ENCODE data around the gene CLIC3. TPM values are rescaled to one million over a fixed set of nuclear protein-coding genes. Genes with fewer than 3 reads are reported as not detected.

The CLIC3 gene
- total RNA-seq, 1 donor from 2014 or later, result not detected

DNA sequence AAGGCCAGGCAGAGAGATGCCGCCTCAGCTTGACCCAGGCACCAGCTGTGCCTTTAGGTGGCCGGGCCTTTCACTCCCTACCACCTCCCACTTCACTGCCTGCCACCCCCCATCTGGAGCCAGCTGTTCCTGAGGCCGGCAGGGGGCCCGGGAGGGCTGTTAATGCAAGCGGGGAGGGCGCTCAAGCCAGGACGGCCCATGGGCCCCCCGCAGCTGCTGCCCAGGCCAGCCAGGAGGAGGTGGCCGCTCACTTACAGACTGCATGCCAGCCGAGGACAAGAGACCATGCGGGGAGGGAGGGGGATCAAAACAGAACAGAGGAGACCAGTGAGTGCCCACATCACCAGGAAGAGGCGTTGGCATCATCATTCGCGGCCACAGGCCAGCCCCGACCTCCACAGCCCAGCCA, 27.2 kb upstream of the CLIC3 start:
- TF ChIP-seq, protein P1, sequence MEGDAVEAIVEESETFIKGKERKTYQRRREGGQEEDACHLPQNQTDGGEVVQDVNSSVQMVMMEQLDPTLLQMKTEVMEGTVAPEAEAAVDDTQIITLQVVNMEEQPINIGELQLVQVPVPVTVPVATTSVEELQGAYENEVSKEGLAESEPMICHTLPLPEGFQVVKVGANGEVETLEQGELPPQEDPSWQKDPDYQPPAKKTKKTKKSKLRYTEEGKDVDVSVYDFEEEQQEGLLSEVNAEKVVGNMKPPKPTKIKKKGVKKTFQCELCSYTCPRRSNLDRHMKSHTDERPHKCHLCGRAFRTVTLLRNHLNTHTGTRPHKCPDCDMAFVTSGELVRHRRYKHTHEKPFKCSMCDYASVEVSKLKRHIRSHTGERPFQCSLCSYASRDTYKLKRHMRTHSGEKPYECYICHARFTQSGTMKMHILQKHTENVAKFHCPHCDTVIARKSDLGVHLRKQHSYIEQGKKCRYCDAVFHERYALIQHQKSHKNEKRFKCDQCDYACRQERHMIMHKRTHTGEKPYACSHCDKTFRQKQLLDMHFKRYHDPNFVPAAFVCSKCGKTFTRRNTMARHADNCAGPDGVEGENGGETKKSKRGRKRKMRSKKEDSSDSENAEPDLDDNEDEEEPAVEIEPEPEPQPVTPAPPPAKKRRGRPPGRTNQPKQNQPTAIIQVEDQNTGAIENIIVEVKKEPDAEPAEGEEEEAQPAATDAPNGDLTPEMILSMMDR (IDR thresholded peaks at IDR 0.05), result no peak
- DNase-seq, result no peak
- ATAC-seq (ENCODE audit: low read depth), result no peak
- Mint-ChIP-seq H3K4me1 (peaks cover 18% of the 10 kb centered on the region), H3K27ac (no peak overlapping the region), H3K4me3 (no peak overlapping the region), H3K9me3 (no peaks in the 10 kb centered on the region), H3K36me3 (ENCODE audit: low read depth) (peaks cover 2% of the 10 kb centered on the region), H3K27me3 (no peaks in the 10 kb centered on the region)
- POLR2A ChIA-PET, result no interaction called here
- intact Hi-C loops (cut with micrococcal nuclease), result no loop called here
- CTCF ChIA-PET, result no interaction called here

DNA sequence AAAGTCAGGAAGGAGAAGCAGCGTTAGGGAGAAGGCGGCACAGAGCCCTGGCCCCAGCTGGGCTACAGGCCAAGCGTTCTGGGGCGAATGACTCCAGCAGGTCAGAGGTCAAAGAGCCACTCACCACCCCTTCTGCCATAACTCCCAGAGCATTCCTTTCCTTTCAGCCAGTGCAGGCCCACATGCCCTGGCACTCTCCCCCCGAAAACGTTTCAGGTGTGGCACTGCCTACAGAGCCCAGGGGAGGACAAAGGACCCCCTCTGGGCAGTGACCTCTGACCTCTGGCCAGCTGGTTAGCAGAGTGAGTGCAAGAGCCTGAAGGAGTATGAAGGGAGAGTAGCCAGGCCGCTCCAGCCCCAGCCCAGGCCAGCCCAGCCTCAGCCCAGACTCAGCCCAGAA, 26.8 kb upstream of the CLIC3 start:
- H3K9me3 Mint-ChIP-seq, result no peaks in the 10 kb centered on the region
- intact Hi-C loops (cut with micrococcal nuclease), result no loop called here
- peaks cover 18% of the 10 kb centered on the region for H3K4me1 Mint-ChIP-seq
- no peak overlapping the region for H3K4me3 Mint-ChIP-seq
- ATAC-seq (ENCODE audit: low read depth) (no peak), DNase-seq (no peak)
- POLR2A ChIA-PET, result no interaction called here
- H3K36me3 Mint-ChIP-seq (ENCODE audit: low read depth), result peaks cover 2% of the 10 kb centered on the region
- no peaks in the 10 kb centered on the region for H3K27me3 Mint-ChIP-seq
- CTCF ChIA-PET, result no interaction called here
- TF ChIP-seq, protein P1 (IDR thresholded peaks at IDR 0.05), result no peak
- no peak overlapping the region for H3K27ac Mint-ChIP-seq

DNA sequence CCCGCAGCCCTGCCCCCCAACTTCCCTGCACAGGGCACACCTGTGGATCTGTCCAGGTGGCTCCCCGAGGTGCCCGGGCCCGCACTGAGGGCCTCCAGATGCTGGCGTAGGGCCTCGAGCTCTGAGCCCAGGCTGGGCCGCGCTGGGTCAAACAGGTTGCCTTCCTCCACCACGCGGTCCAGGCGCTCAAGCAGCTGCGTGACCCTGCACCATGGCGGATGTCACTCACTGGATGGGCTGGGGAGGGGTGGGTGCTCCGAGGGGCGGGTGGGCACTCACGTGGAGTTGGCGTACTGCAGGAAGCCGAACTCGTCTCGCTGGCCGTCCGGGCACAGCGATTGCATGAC, 26.3 kb upstream of the CLIC3 start:
- Mint-ChIP-seq H3K27ac (no peak overlapping the region), H3K4me3 (no peak overlapping the region), H3K27me3 (no peaks in the 10 kb centered on the region), H3K4me1 (peaks cover 18% of the 10 kb centered on the region), H3K36me3 (ENCODE audit: low read depth) (peaks cover 2% of the 10 kb centered on the region), H3K9me3 (no peaks in the 10 kb centered on the region)
- TF ChIP-seq, protein P1 (IDR thresholded peaks at IDR 0.05), result no peak
- POLR2A ChIA-PET, result no interaction called here
- ATAC-seq (ENCODE audit: low read depth) (no peak), DNase-seq (no peak)
- intact Hi-C loops (cut with micrococcal nuclease), result no loop called here
- CTCF ChIA-PET, result no interaction called here

DNA sequence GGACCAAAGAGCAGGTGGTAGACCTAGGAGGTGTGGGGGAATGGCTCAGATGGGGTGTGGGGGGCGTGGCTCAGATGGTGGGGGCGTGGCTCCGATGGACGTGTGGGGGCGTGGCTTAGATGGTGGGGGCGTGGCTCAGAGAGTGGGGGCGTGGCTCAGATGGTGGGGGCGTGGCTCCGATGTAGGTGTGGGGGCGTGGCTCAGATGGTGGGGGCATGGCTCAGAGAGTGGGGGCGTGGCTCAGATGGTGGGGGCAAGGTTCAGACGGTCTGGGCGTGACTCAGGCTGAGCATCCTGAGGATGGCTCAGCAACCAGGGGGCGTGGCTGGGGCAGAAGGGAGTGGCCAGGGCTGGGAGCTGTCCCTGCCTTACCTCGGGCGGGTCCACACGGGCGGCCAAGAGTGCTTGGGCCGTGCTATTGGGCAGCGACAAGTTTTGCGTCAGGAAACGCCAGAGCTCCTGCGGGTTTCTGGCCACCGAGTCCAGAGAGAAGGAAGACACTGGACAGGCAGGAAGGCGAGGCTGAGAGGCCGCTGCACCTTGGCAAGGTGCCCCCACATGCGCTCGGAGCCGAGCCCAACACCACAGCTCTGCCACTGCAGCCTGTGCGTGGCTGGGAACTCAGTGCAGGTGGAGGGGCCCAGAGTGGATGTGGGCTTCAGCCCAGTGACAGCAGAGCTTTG, 25.8 kb upstream of the CLIC3 start:
- no peak for DNase-seq
- TF ChIP-seq, protein P1 (IDR thresholded peaks at IDR 0.05), result no peak
- CTCF ChIA-PET, result no interaction called here
- Mint-ChIP-seq H3K27me3 (no peaks in the 10 kb centered on the region), H3K4me3 (no peak overlapping the region), H3K27ac (no peak overlapping the region), H3K36me3 (ENCODE audit: low read depth) (peaks cover 2% of the 10 kb centered on the region), H3K4me1 (peaks cover 15% of the 10 kb centered on the region), H3K9me3 (no peaks in the 10 kb centered on the region)
- POLR2A ChIA-PET, result no interaction called here
- peak; percentile 71 for ATAC-seq (ENCODE audit: low read depth)
- intact Hi-C loops (cut with micrococcal nuclease), result no loop called here

DNA sequence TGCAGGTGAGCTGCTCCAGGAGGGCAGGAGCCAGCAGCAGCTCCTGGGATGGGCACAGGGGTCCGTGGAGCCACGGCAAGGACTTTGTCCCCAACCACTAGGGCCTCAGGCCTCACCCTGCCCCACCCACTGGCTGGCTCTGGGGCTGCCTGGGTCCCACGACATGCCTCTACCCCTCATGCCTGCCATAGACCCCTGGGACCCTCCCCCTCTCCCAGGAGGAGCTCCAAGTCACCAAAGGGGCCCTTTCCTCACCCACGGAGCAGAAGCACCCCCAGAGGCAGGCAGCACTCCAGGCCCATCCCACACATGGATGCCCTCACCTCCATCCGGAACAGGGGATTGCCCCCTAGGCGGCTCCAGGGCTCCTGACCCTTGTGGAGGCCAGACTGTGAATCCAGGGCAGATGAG, 25.2 kb upstream of the CLIC3 start:
- ChIA-PET POLR2A (no interaction called here), CTCF (interaction anchor here (1.0 to 1.7 kb wide), 2 partner anchors 8 to 14 kb away, joined by 3 to 4 read pairs; no protein-coding TSS in a partner anchor)
- TF ChIP-seq, protein P1 (IDR thresholded peaks at IDR 0.05), result no peak
- peaks cover 11% of the 10 kb centered on the region for H3K4me1 Mint-ChIP-seq
- no peak overlapping the region for H3K4me3 Mint-ChIP-seq
- peaks cover 4% of the 10 kb centered on the region for H3K36me3 Mint-ChIP-seq (ENCODE audit: low read depth)
- no peaks in the 10 kb centered on the region for H3K9me3 Mint-ChIP-seq
- no peaks in the 10 kb centered on the region for H3K27me3 Mint-ChIP-seq
- intact Hi-C loops (cut with micrococcal nuclease), result no loop called here
- H3K27ac Mint-ChIP-seq, result no peak overlapping the region
- no peak for DNase-seq
- ATAC-seq (ENCODE audit: low read depth), result no peak

Data from activated B cell treated with CpG ODN at 0.5 μM for 24 hours (primary cell).